DND-41 (cell line): ENCODE results near the gene VAV3.
"Not testable (repeated sequence)": the region's sequence is repeated elsewhere in the genome, so short reads cannot be mapped to it uniquely, and the experiment has no call there.

Experiments
- EZH2 ChIP-seq: IDR thresholded peaks from 3 replicates; pipeline ENCODE4 v1.6.1; 2012; ENCODE audit warnings: borderline replicate concordance, low read depth, mild to moderate bottlenecking, moderate library complexity, low read length, inconsistent platforms; ENCODE audit not compliant: severe bottlenecking
- TF ChIP-seq, protein P1 (sequence below): IDR thresholded peaks from 2 replicates; pipeline ENCODE4 v1.5.1; 2012; ENCODE audit warnings: borderline replicate concordance, low read length, moderate library complexity, mild to moderate bottlenecking; ENCODE audit not compliant: poor library complexity, severe bottlenecking; ENCODE audit errors: extremely low read depth

DNA sequence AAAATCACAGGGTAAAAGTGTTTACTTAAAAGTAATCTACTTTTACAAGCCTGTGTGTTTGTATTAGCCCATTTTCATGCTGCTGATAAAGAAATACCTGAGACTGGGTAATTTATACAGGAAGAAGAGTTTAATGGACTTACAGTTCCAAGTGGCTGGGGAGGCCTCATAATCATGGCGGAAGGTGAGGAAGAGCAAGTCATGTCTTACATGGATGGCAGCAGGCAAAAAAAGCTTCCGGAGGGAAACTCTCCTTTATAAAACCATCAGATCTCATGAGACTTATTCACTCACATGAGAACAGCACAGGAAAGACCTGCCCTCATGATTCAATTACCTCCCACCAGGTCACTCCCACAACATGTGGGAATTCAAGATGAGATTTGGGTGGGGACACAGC lies 71.6 kb downstream of the VAV3 start:
- TF ChIP-seq, protein P1, sequence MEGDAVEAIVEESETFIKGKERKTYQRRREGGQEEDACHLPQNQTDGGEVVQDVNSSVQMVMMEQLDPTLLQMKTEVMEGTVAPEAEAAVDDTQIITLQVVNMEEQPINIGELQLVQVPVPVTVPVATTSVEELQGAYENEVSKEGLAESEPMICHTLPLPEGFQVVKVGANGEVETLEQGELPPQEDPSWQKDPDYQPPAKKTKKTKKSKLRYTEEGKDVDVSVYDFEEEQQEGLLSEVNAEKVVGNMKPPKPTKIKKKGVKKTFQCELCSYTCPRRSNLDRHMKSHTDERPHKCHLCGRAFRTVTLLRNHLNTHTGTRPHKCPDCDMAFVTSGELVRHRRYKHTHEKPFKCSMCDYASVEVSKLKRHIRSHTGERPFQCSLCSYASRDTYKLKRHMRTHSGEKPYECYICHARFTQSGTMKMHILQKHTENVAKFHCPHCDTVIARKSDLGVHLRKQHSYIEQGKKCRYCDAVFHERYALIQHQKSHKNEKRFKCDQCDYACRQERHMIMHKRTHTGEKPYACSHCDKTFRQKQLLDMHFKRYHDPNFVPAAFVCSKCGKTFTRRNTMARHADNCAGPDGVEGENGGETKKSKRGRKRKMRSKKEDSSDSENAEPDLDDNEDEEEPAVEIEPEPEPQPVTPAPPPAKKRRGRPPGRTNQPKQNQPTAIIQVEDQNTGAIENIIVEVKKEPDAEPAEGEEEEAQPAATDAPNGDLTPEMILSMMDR: not testable (repeated sequence)
- TF ChIP-seq EZH2: not testable (repeated sequence)
